Stimulated activated effector memory CD8-positive, alpha-beta T cell treated with anti-CD3 and anti-CD28 coated beads, Interleukin-12 subunit alpha, Interleukin-12 subunit beta, amount 100 ng/mL, for 72 hours (primary cell): ENCODE data around the gene MED31.
"Not testable (repeated sequence)": the region's sequence is repeated elsewhere in the genome, so short reads cannot be mapped to it uniquely, and the experiment has no call there.

Source experiments
- ATAC-seq: fragments of 150-1000 bp; cut with Tn5 transposase; 2 replicates; pipeline ENCODE4 v1.10.0; 2021
- DNase-seq, 2 donors: peaks; one replicate each; pipeline ENCODE4 v3.0.0; 2021 to 2022; ENCODE audit warnings: low spot score in 2 of 2
- H3K27ac Mint-ChIP-seq: one replicate; pipeline ENCODE4 v1.8.0; 2022; ENCODE audit warnings: mild to moderate bottlenecking, mixed read lengths
- H3K36me3 Mint-ChIP-seq: one replicate; pipeline ENCODE4 v1.8.0; 2022; ENCODE audit warnings: mild to moderate bottlenecking, mixed read lengths
- H3K4me1 Mint-ChIP-seq: one replicate; pipeline ENCODE4 v1.8.0; 2022; ENCODE audit warnings: mixed read lengths
- H3K4me3 Mint-ChIP-seq: one replicate; pipeline ENCODE4 v1.8.0; 2022; ENCODE audit warnings: mild to moderate bottlenecking, mixed read lengths
- H3K9me3 Mint-ChIP-seq: one replicate; pipeline ENCODE4 v1.8.0; 2022; ENCODE audit warnings: mixed read lengths

The MED31 gene

GRCh38 chr17:6668219-6668618 lies 16.8 kb upstream of the MED31 start:
- Mint-ChIP-seq H3K4me3 (no peak overlapping the region), H3K36me3 (no peaks in the 10 kb centered on the region), H3K27ac (peak overlapping the region; percentile 41), H3K4me1 (peaks cover 16% of the 10 kb centered on the region), H3K9me3 (no peaks in the 10 kb centered on the region)
- DNase-seq (no peak), ATAC-seq (no peak)

- Mint-ChIP-seq H3K27ac (peak overlapping the region; percentile 41), H3K4me3 (no peak overlapping the region), H3K9me3 (no peaks in the 10 kb centered on the region), H3K36me3 (no peaks in the 10 kb centered on the region), H3K4me1 (peaks cover 16% of the 10 kb centered on the region)
- no peak for DNase-seq
- peak; percentile 43 for ATAC-seq
These were observed 16.1 kb upstream of the MED31 start for GRCh38 chr17:6667516-6667915.

GRCh38 chr17:6666557-6666956 lies 15.2 kb upstream of the MED31 start:
- no peak for ATAC-seq
- Mint-ChIP-seq H3K4me3 (no peak overlapping the region), H3K36me3 (no peaks in the 10 kb centered on the region), H3K4me1 (peaks cover 16% of the 10 kb centered on the region), H3K9me3 (no peaks in the 10 kb centered on the region), H3K27ac (no peak overlapping the region)
- DNase-seq: no peak

DNA sequence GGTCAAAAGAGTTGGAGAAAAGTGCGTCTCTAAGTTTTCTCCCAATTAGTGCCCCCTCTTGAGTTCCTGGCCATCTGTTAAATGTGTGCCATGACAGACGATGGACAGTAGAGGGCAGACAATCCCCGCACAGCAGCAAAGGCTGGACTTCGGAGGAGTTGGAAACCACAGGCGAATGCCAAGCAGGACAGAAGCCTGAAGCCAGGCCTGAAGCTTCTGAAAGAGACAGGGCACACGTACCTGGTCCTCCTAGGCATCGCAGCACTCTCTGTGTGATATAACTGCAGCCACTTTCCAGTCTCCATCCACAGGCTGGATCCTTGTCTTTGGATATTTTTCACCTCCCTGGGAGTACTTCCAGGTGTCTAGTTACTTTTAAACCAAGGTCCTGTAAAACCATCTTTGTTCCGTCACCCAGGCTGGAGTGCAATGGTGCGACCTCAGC lies 14.7 kb upstream of the MED31 start:
- no peak overlapping the region for H3K27ac Mint-ChIP-seq
- H3K4me3 Mint-ChIP-seq: no peak overlapping the region
- peak; percentile 73 for ATAC-seq
- peaks cover 21% of the 10 kb centered on the region for H3K4me1 Mint-ChIP-seq
- DNase-seq: peak in 1 of 2 donors; percentile 66
- H3K9me3 Mint-ChIP-seq: no peaks in the 10 kb centered on the region
- H3K36me3 Mint-ChIP-seq: no peaks in the 10 kb centered on the region

- not testable (repeated sequence) for DNase-seq, ATAC-seq, H3K36me3 Mint-ChIP-seq, H3K27ac Mint-ChIP-seq, H3K4me3 Mint-ChIP-seq, H3K9me3 Mint-ChIP-seq
- peaks cover 28% of the 10 kb centered on the region for H3K4me1 Mint-ChIP-seq
These were observed 11.8 kb upstream of the MED31 start for GRCh38 chr17:6663200-6663599.

- Mint-ChIP-seq H3K4me3 (peak overlapping the region; percentile 8), H3K27ac (no peak overlapping the region), H3K4me1 (peaks cover 30% of the 10 kb centered on the region)
These were observed 10.1 kb upstream of the MED31 start for GRCh38 chr17:6661464-6661848.

DNA sequence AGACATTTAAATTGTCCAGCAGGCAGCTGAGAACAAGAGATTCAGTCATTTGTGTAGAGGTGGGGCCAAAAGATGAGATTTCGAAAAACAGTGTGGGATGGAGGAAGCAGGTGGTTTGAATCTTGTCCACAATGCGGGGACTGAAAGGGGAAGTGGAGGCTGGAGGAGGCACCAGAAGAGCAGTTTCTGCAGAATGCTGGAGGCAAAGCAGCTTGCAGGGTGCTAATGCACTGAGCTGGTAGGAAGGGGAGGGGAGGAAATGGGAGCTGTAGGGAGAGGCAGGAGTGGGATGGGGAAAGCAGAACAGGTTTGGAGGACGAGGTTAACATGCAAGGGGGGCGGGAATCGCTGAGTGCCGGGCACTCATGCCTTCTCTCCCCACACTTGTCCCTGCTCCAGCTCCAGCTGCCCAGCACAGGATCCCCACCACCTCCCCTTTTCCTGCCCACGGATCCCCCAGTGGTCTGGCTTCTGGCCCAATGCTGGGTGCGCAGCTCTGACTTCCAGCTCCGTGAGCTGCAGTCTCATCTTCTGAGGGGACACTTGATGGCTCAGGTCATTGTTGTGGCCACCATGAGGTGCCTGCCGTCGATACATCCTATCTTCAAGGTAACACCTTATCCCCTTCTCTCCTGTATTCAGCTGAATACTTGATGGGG lies 9.5 kb upstream of the MED31 start:
- DNase-seq (no peak), ATAC-seq (peak; percentile 77)
- Mint-ChIP-seq H3K9me3 (no peaks in the 10 kb centered on the region), H3K4me1 (peaks cover 30% of the 10 kb centered on the region), H3K27ac (no peak overlapping the region), H3K4me3 (peak overlapping the region; percentile 8), H3K36me3 (no peaks in the 10 kb centered on the region)

More at GRCh38 chr17:6661464-6661848, 10.1 kb upstream of the MED31 start:
- no peaks in the 10 kb centered on the region for H3K36me3 Mint-ChIP-seq
- no peaks in the 10 kb centered on the region for H3K9me3 Mint-ChIP-seq
- DNase-seq: no peak
- no peak for ATAC-seq

GRCh38 chr17:6660101-6660500 lies 8.7 kb upstream of the MED31 start:
- H3K36me3 Mint-ChIP-seq: no peaks in the 10 kb centered on the region
- no peaks in the 10 kb centered on the region for H3K9me3 Mint-ChIP-seq
- no peak overlapping the region for H3K27ac Mint-ChIP-seq
- no peak for DNase-seq
- H3K4me3 Mint-ChIP-seq: peak overlapping the region; percentile 8
- no peak for ATAC-seq
- peaks cover 35% of the 10 kb centered on the region for H3K4me1 Mint-ChIP-seq

- peak overlapping the region; percentile 73 for H3K4me3 Mint-ChIP-seq
- DNase-seq, H3K36me3 Mint-ChIP-seq, H3K9me3 Mint-ChIP-seq, ATAC-seq, H3K27ac Mint-ChIP-seq: not testable (repeated sequence)
- H3K4me1 Mint-ChIP-seq: peaks cover 46% of the 10 kb centered on the region
These were observed 7.0 kb upstream of the MED31 start for GRCh38 chr17:6658411-6658810.

DNA sequence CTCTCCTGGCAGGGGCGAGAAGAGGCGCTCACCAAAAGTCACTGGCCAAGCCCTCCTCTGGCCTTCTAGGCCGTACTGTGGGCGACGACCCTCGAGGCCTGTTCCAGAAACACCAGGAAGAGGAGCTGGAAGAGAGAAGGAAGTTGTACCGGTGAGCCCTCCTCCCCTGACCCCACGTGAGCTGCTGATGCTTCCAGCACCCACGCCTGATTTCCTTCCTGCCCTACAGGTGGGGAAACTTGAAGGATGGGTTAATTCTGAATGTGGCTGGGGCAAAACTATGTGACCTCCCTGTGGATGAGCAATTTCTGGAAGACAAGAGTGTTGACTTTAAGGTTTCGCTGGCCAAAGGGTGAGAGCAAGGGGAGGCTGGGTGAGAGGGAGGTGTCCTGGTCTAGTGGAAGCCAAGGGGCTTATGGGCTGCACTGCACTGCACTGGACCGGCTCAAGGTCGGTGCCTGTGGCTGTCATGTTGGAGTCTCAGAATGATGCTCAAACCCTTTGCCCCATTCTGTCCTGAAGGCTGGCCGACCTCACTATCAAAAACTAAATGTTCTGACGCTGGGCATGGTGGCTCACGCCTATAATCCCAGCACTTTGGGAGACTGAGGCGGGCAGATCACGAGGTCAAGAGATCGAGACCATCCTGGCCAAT lies 6.4 kb upstream of the MED31 start:
- no peaks in the 10 kb centered on the region for H3K36me3 Mint-ChIP-seq
- peaks cover 52% of the 10 kb centered on the region for H3K4me1 Mint-ChIP-seq
- peak overlapping the region; percentile 49 for H3K27ac Mint-ChIP-seq
- peak overlapping the region; percentile 73 for H3K4me3 Mint-ChIP-seq
- no peaks in the 10 kb centered on the region for H3K9me3 Mint-ChIP-seq
- no peak for DNase-seq
- ATAC-seq: no peak

DNA sequence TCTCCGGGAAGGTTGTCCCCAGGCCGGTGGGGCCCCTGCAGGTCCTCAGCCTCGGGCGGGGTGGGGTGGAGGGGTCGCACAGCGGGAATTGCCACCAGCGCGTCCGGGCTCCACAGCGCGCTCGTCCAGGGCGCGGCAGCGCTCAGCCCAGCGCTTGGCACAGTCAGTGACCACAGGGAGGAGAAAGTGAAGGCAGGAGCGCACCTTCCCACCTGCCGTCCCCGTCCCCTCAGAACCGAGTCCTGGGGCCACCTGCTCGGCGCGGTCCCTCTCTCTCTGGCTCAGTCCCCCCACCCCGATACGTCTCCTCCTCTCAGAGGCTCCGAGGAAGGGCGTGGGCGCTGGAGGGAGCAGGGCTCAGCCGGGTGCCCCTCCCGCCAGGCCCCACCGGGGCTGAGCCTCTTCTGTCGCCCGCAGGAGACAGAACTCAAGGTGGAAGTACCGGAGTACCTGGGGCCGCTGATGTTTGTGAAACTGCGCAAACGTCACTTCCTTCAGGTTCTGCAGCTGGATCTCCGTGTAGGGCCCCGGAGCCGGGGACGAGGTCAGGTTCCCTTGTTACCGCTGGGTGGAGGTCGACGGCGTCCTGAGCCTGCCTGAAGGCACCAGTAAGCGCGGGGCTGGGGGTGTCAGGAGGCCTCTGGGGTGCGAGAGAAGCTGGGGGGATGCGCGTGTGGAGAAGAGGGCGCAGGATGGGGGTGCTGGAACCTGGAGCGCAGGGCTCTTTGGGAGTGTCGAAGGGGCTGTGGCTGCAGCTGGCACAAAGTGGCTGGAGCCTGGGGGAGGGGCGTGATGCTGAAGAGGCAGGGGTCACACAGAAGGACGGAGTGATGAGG lies 5.6 kb upstream of the MED31 start:
- H3K27ac Mint-ChIP-seq: peak overlapping the region; percentile 49
- peak; percentile 70 for ATAC-seq
- not testable (repeated sequence) for H3K9me3 Mint-ChIP-seq, DNase-seq, H3K36me3 Mint-ChIP-seq
- peaks cover 56% of the 10 kb centered on the region for H3K4me1 Mint-ChIP-seq
- peak overlapping the region; percentile 73 for H3K4me3 Mint-ChIP-seq

- ATAC-seq, H3K27ac Mint-ChIP-seq, DNase-seq, H3K36me3 Mint-ChIP-seq, H3K9me3 Mint-ChIP-seq: not testable (repeated sequence)
- Mint-ChIP-seq H3K4me1 (peaks cover 48% of the 10 kb centered on the region), H3K4me3 (peak overlapping the region; percentile 68)
These were observed 4.4 kb upstream of the MED31 start for GRCh38 chr17:6655732-6656361.

DNA sequence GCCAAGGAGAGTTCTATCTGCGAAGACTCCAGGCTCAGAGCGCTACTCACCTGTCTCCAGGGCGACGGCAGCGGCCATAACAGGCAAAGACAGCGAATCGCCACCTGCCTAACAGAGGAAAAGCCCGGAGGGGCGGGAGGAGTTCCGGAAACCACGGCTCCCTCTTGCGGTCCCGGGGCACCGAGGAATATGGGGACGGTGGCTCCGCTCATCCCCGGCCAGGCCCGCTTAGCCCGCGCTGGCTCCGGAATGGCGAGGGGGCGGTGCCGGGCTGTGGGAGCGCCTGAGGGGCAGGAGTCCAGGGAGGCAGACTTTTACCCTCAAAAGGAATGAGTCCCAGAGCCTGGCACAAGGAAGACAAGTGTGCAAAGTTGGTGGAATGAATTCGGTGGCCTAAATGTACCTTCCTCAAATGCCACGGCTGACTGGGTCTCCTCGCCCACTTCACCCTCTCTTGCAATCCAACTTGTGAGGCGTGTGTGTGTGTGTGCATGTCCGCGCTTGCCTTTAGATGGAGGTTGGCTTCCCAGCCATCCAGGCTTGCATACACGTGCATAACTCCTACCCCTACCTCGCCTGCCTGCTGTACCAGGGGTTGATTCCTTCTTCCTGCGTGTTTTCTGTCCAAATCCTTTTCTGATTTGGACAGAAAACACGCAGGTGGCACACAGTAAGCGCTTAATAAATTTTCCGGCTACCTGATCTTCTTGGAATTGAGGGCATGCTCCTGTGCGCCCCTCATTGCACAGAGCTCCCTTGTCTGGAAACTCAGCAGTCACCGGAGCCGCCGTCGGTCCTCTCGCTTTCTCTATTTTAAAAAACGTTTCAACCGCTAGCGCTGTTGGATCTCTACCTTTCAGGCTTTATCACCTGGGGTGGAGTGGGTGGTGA lies 3.7 kb upstream of the MED31 start:
- no peaks in the 10 kb centered on the region for H3K9me3 Mint-ChIP-seq
- peaks cover 15% of the 10 kb centered on the region for H3K36me3 Mint-ChIP-seq
- peaks cover 45% of the 10 kb centered on the region for H3K4me1 Mint-ChIP-seq
- no peak for ATAC-seq
- no peak overlapping the region for H3K27ac Mint-ChIP-seq
- DNase-seq: no peak
- H3K4me3 Mint-ChIP-seq: peak overlapping the region; percentile 68

DNA sequence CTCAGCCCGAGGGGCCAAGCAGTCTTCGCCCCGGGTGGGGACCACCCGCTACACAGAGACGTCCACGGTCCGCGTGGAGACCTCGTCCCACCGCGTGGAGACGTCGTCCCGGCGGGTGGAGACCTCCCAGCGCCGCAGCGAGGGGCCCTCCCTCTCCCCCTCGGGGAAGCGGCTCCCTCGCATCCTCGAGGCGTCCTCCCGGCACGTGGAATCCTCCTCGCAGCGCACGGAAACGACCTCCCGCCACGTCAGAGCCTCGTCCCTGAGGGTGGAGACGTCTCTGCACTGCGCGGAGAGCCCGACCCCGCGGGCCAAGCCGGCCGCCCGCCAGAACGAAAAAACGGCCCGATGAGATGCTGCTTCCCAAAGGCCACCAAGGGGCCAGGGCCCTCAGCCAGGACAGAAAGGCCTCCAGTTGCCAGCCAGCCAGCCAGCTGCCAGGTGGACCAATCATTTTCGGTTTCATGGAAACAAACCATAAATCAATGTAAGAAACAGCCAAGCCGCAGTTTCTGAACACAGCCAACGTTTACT lies 581 bp upstream of the MED31 start:
- no peak overlapping the region for H3K27ac Mint-ChIP-seq
- ATAC-seq: peak; percentile 42

More for the DNA sequence above, 581 bp upstream of the MED31 start:
- no peak for DNase-seq
- Mint-ChIP-seq H3K9me3 (no peaks in the 10 kb centered on the region), H3K4me3 (peak overlapping the region; percentile 97), H3K36me3 (peaks cover 46% of the 10 kb centered on the region), H3K4me1 (peaks cover 56% of the 10 kb centered on the region)
